Omental fat pad (tissue), 4 donors: ENCODE measurements around the gene LHX4. TPM values are rescaled to one million over a fixed set of nuclear protein-coding genes. Genes with fewer than 3 reads are reported as not detected.

ENCODE experiments used
- ATAC-seq: fragments of 150-250 bp; one replicate; pipeline ENCODE4 v1.9.1; 2016; ENCODE audit warnings: mild to moderate bottlenecking, moderate library complexity; ENCODE audit not compliant: low FRiP score
- DNase-seq: peaks from one replicate; pipeline ENCODE4 v3.0.0-alpha.2; 2019; ENCODE audit warnings: low spot score
- total RNA-seq, 4 donors: library from RNA; depleted of rRNA; stranded (reverse); fragments of >200 nt; gene quantifications; one replicate each; pipeline ENCODE4 v1.1.0, GENCODE V29; 2016
- TF ChIP-seq, protein P1 (sequence below), 3 donors: fragments of 450-650 bp; IDR thresholded peaks; one replicate each; pipeline ENCODE4 v1.5.1; 2016 to 2017; ENCODE audit warnings: antibody characterized with exemption in 3 of 3, mild to moderate bottlenecking in 3 of 3, moderate library complexity in 2 of 3

The LHX4 gene
- total RNA-seq, 4 donors from 2014 or later, result 0.16 to 0.28 TPM; not detected in 2

GRCh38 chr1:180192172-180192571 is 37.9 kb upstream of the LHX4 start:
- DNase-seq (no peak), ATAC-seq (no peak)
- TF ChIP-seq, protein P1, sequence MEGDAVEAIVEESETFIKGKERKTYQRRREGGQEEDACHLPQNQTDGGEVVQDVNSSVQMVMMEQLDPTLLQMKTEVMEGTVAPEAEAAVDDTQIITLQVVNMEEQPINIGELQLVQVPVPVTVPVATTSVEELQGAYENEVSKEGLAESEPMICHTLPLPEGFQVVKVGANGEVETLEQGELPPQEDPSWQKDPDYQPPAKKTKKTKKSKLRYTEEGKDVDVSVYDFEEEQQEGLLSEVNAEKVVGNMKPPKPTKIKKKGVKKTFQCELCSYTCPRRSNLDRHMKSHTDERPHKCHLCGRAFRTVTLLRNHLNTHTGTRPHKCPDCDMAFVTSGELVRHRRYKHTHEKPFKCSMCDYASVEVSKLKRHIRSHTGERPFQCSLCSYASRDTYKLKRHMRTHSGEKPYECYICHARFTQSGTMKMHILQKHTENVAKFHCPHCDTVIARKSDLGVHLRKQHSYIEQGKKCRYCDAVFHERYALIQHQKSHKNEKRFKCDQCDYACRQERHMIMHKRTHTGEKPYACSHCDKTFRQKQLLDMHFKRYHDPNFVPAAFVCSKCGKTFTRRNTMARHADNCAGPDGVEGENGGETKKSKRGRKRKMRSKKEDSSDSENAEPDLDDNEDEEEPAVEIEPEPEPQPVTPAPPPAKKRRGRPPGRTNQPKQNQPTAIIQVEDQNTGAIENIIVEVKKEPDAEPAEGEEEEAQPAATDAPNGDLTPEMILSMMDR (IDR thresholded peaks at IDR 0.05), result no peak

- TF ChIP-seq, protein P1 (IDR thresholded peaks at IDR 0.05), result no peak
- DNase-seq (no peak), ATAC-seq (no peak)
These were observed 36.7 kb upstream of the LHX4 start for GRCh38 chr1:180193141-180194047.

DNA sequence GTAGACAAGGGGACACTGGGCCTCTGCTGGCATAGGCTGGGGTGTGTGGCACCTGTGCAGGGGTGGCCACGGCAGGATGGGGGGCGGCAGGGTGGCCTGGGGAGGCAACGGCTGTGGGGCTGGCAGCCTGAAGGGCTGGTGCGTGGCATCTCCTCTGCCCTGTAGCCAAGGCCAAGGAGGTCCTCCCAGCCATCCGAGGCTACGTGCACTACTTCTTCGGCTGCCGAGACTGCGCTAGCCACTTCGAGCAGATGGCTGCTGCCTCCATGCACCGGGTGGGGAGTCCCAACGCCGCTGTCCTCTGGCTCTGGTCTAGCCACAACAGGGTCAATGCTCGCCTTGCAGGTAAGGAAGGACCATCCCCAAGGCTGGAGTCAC is 36.0 kb upstream of the LHX4 start:
- DNase-seq (no peak), ATAC-seq (no peak)
- TF ChIP-seq, protein P1 (IDR thresholded peaks at IDR 0.05), result no peak

DNA sequence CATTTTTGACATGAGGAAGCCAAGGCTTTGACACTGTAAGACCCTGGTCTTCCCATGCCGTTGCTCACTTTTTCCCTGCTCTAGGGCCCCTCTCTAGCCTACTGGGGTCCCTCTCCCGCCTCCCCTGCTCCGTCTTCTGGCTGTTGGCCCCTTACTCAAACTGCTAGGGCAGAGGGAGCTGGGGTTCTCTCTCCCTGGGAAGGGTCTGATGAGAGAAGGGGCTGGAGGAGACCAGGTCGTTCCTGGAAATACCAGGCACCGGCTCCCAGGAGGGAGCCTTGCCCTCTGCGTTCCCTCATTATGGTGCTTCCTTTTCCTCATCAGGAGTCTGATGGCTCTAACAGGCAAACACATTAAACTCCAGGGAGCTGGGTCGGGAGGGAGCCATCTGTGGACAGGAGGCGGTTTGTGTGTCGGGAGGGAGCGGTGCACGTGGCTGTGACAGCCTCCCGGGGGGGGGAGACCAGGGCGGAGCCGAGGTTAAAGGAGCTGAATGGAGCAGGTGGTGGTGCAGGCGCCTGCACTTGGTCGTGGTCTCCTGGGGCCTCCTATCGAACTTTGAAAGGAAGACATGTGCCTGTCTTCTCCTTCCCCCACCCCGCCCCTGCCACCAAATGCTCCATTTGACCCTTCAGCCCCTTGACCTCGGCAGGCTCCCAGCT is 35.4 kb upstream of the LHX4 start:
- TF ChIP-seq, protein P1 (IDR thresholded peaks at IDR 0.05), result no peak
- ATAC-seq, result no peak

DNA sequence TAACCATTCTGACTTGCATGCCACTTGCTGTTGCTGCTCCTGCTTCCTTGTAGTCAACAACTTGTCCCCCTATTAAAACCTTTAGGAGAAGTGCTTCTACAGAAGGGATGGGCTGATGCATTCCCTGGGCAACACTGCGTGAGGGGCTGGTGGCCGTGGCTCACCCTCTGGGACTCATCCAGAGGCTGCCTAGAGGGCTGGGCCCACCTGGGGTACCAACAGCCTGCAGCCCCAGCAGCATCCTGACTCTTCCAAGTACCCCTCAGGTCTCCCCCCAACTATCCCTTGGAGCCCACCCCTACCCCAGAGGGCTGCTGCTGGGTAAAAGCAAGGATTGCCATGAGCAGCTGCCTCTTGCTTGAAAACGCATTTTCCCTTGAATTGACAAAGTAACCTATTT is 34.7 kb upstream of the LHX4 start:
- DNase-seq (no peak), ATAC-seq (no peak)
- TF ChIP-seq, protein P1 (IDR thresholded peaks at IDR 0.05), result no peak

More for the DNA sequence above, 35.4 kb upstream of the LHX4 start:
- no peak for DNase-seq

DNA sequence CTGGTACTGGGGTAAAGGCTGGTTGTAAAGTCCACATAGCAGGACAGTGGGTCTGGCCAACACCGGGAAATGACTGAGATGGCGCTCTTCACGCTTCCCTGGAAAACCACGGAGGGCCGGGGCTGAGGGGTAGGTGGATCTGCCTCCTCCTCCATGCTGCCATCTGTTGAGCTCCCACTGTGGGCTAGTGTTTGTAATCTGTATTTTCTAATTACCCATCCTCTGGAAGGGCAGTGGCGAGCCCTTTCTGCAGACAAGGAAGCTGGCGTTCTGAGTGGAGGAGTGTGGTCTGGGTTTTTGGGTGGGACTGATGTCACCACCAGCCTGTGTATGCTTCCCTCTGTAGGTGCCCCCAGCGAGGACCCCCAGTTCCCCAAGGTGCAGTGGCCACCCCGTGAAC is 34.1 kb upstream of the LHX4 start:
- TF ChIP-seq, protein P1 (IDR thresholded peaks at IDR 0.05), result no peak
- DNase-seq (no peak), ATAC-seq (no peak)
